Measurements from ENCODE around the gene DNAJA3.
A peak's percentile ranks its signal among the peaks of the same experiment; 100 is the strongest.

The DNAJA3 gene

GRCh38 chr16:4435337-4436067, 9.8 kb downstream of the DNAJA3 start:
- DNase-seq, result no peak

- DNase-seq, result no peak
These were observed 11.7 kb downstream of the DNAJA3 start for GRCh38 chr16:4437366-4437765.

- DNase-seq, result no peak
These were observed 16.7 kb downstream of the DNAJA3 start for GRCh38 chr16:4442371-4442770.

GRCh38 chr16:4443271-4443670, 17.6 kb downstream of the DNAJA3 start:
- no peak for DNase-seq

GRCh38 chr16:4443986-4444385, 18.3 kb downstream of the DNAJA3 start:
- no peak for DNase-seq

GRCh38 chr16:4450430-4450829, 24.8 kb downstream of the DNAJA3 start:
- no peak for DNase-seq

GRCh38 chr16:4450931-4451519, 25.4 kb downstream of the DNAJA3 start:
- DNase-seq, result no peak

- DNase-seq, result no peak
These were observed 27.0 kb downstream of the DNAJA3 start for GRCh38 chr16:4452674-4453073.

- DNase-seq, result no peak
These were observed 29.0 kb downstream of the DNAJA3 start for GRCh38 chr16:4454623-4455022.

- no peak for DNase-seq
These were observed 29.4 kb downstream of the DNAJA3 start for GRCh38 chr16:4455081-4455480.

- DNase-seq, result no peak
These were observed 30.3 kb downstream of the DNAJA3 start for GRCh38 chr16:4455951-4456350.

GRCh38 chr16:4460936-4461249, 35.2 kb downstream of the DNAJA3 start:
- DNase-seq, result no peak

- DNase-seq, result no peak
These were observed 35.8 kb downstream of the DNAJA3 start for GRCh38 chr16:4461250-4462085.

- DNase-seq, result no peak
These were observed 38.0 kb downstream of the DNAJA3 start for GRCh38 chr16:4463522-4464163.

GRCh38 chr16:4465977-4466779, 40.5 kb downstream of the DNAJA3 start:
- peak; percentile 68 to 76 for DNase-seq

GRCh38 chr16:4467916-4468315, 42.2 kb downstream of the DNAJA3 start:
- DNase-seq, result no peak

GRCh38 chr16:4468972-4469371, 43.3 kb downstream of the DNAJA3 start:
- no peak for DNase-seq

GRCh38 chr16:4471869-4472268, 46.2 kb downstream of the DNAJA3 start:
- DNase-seq, result no peak

GRCh38 chr16:4472880-4473279, 47.2 kb downstream of the DNAJA3 start:
- no peak for DNase-seq

GRCh38 chr16:4474192-4474961, 48.7 kb downstream of the DNAJA3 start, which contains the start of gene NMRAL1:
Gene NMRAL1, minus strand, starts transcription at chr16:4474625. Its CDS starts 493 bp downstream, at chr16:4474132.
- peak; percentile 88 to 94 for DNase-seq
